Natural killer cell (primary cell): ENCODE data around the gene FBXO30. TPM values are rescaled to one million over a fixed set of nuclear protein-coding genes. Genes with fewer than 3 reads are reported as not detected.
A peak's percentile ranks its signal among the peaks of the same experiment; 100 is the strongest.

Experiments
- ATAC-seq, 3 donors: fragments of 150-1000 bp in 2 of 3; fragments of 200-7000 bp in 1 of 3; cut with Tn5 transposase; 1 replicate in 1 of 3; 2 replicates in 2 of 3; pipeline ENCODE4 v1.10.0; 2021; ENCODE audit warnings: mild to moderate bottlenecking in 2 of 3, moderate library complexity in 2 of 3
- DNase-seq, 2 donors: peaks; one replicate each; pipeline versions ENCODE4 v3.0.0 to v3.0.0-alpha.2; 2013 to 2021; ENCODE audit warnings: mixed read lengths in 1 of 2
- H3K27ac ChIP-seq: one replicate; pipeline ENCODE4 v1.5.1; 2013; ENCODE audit warnings: mild to moderate bottlenecking, low read length
- H3K27me3 ChIP-seq: one replicate; pipeline ENCODE4 v1.6.1; 2013; ENCODE audit warnings: low read length; ENCODE audit not compliant: control insufficient read depth, insufficient read depth
- H3K36me3 ChIP-seq: one replicate; pipeline ENCODE4 v1.6.1; 2013; ENCODE audit warnings: low read length; ENCODE audit not compliant: control insufficient read depth, insufficient read depth
- H3K4me1 ChIP-seq: one replicate; pipeline ENCODE4 v1.6.1; 2013; ENCODE audit warnings: low read length; ENCODE audit not compliant: control insufficient read depth, insufficient read depth
- H3K4me3 ChIP-seq: one replicate; pipeline ENCODE4 v1.5.1; 2013; ENCODE audit warnings: low read length
- H3K9me3 ChIP-seq: one replicate; pipeline ENCODE4 v1.6.1; 2013; ENCODE audit warnings: low read length; ENCODE audit not compliant: control insufficient read depth, insufficient read depth
- H3K27ac Mint-ChIP-seq, 2 donors: one replicate each; pipeline ENCODE4 v1.8.0; 2022; ENCODE audit warnings: mild to moderate bottlenecking in 2 of 2, mixed read lengths in 2 of 2, moderate library complexity in 1 of 2
- H3K27me3 Mint-ChIP-seq, 2 donors: one replicate each; pipeline ENCODE4 v1.8.0; 2022; ENCODE audit warnings: low read depth in 2 of 2, mixed read lengths in 2 of 2
- H3K36me3 Mint-ChIP-seq: one replicate; pipeline ENCODE4 v1.8.0; 2022; ENCODE audit warnings: mixed read lengths
- H3K4me1 Mint-ChIP-seq, 2 donors: one replicate each; pipeline ENCODE4 v1.8.0; 2022; ENCODE audit warnings: mixed read lengths in 2 of 2
- H3K4me3 Mint-ChIP-seq: one replicate; pipeline ENCODE4 v1.8.0; 2022; ENCODE audit warnings: mild to moderate bottlenecking, moderate library complexity, mixed read lengths
- H3K9me3 Mint-ChIP-seq, 2 donors: one replicate each; pipeline ENCODE4 v1.8.0; 2022; ENCODE audit warnings: mixed read lengths in 2 of 2
- CTCF ChIP-seq: fragments of 200-600 bp; IDR thresholded peaks from one replicate; pipeline ENCODE4 v1.8.0; 2022; ENCODE audit warnings: antibody characterized with exemption
- WGBS: methylation state at CpG from one replicate; pipeline ENCODE4 v1.1.7; 2013; ENCODE audit warnings: missing lambda C conversion rate; ENCODE audit not compliant: insufficient coverage; 5-methylcytosine and 5-hydroxymethylcytosine counted together
- intact Hi-C: fragments of 100-400 bp; cut with micrococcal nuclease; formaldehyde crosslinking; loops from one replicate; pipeline ENCODE4 v1.14.2; 2022
- total RNA-seq, 4 donors: library from RNA; stranded (reverse); fragments of 120-200 nt in 1 of 4; gene quantifications; one replicate each; pipeline versions ENCODE4 v1.2.3 to v1.2.4, GENCODE V29; 2013 to 2022

Gene FBXO30
- total RNA-seq, 3 donors from 2014 or later (not counting 1 experiment from before 2014, with no cell fraction given): 3.4 to 6.4 (median 5.9) TPM

- H3K27ac Mint-ChIP-seq: no peak overlapping the region
- no peaks in the 10 kb centered on the region for H3K36me3 Mint-ChIP-seq
- no peaks in the 10 kb centered on the region for H3K4me1 Mint-ChIP-seq
- peaks cover 2 to 3% of the 10 kb centered on the region in 2 donors for H3K9me3 Mint-ChIP-seq
- Histone ChIP-seq H3K27me3 (no peaks in the 10 kb centered on the region), H3K36me3 (no peaks in the 10 kb centered on the region), H3K9me3 (no peaks in the 10 kb centered on the region), H3K4me1 (no peaks in the 10 kb centered on the region), H3K27ac (no peak overlapping the region), H3K4me3 (no peak overlapping the region)
- H3K4me3 Mint-ChIP-seq: no peak overlapping the region
- intact Hi-C loops: no loop called here
- peaks cover 6 to 9% of the 10 kb centered on the region in 2 donors for H3K27me3 Mint-ChIP-seq
- WGBS: no CpG with 5 or more reads among the region's 1 CpG
- DNase-seq: no peak
- TF ChIP-seq CTCF: no peak
- ATAC-seq: no peak
These were observed 41.7 kb downstream of the FBXO30 start for GRCh38 chr6:145772846-145773245.

- Mint-ChIP-seq H3K36me3 (no peaks in the 10 kb centered on the region), H3K4me1 (no peaks in the 10 kb centered on the region), H3K9me3 (no peaks in the 10 kb centered on the region), H3K27me3 (no peaks in the 10 kb centered on the region), H3K4me3 (no peak overlapping the region), H3K27ac (no peak overlapping the region)
- H3K36me3 ChIP-seq: no peaks in the 10 kb centered on the region
- no peak overlapping the region for H3K4me3 ChIP-seq
- TF ChIP-seq CTCF: no peak
- ATAC-seq (no peak), DNase-seq (no peak)
- intact Hi-C loops: no loop called here
- H3K27ac ChIP-seq: no peak overlapping the region
- H3K27me3 ChIP-seq: no peaks in the 10 kb centered on the region
- no peaks in the 10 kb centered on the region for H3K4me1 ChIP-seq
- no peaks in the 10 kb centered on the region for H3K9me3 ChIP-seq
These were observed 49.1 kb downstream of the FBXO30 start for GRCh38 chr6:145765449-145765848.

- TF ChIP-seq CTCF: no peak
- no peak for ATAC-seq
- intact Hi-C loops: no loop called here
These were observed 50.9 kb downstream of the FBXO30 start for GRCh38 chr6:145763742-145764141.

GRCh38 chr6:145761584-145761983, 53.0 kb downstream of the FBXO30 start:
- ATAC-seq (no peak), DNase-seq (peak in 1 of 2 donors; percentile 15)
- Mint-ChIP-seq H3K9me3 (no peaks in the 10 kb centered on the region), H3K4me1 (no peaks in the 10 kb centered on the region), H3K36me3 (no peaks in the 10 kb centered on the region), H3K4me3 (no peak overlapping the region), H3K27me3 (no peaks in the 10 kb centered on the region), H3K27ac (no peak overlapping the region)
- no peak for TF ChIP-seq CTCF
- Histone ChIP-seq H3K36me3 (no peaks in the 10 kb centered on the region), H3K4me3 (no peak overlapping the region), H3K27ac (no peak overlapping the region), H3K27me3 (no peaks in the 10 kb centered on the region), H3K9me3 (no peaks in the 10 kb centered on the region), H3K4me1 (no peaks in the 10 kb centered on the region)
- intact Hi-C loops: no loop called here

More at GRCh38 chr6:145763742-145764141, 50.9 kb downstream of the FBXO30 start:
- Mint-ChIP-seq H3K27ac (no peak overlapping the region), H3K4me1 (no peaks in the 10 kb centered on the region), H3K36me3 (no peaks in the 10 kb centered on the region), H3K9me3 (no peaks in the 10 kb centered on the region), H3K27me3 (no peaks in the 10 kb centered on the region), H3K4me3 (no peak overlapping the region)
- Histone ChIP-seq H3K4me1 (no peaks in the 10 kb centered on the region), H3K9me3 (no peaks in the 10 kb centered on the region), H3K36me3 (no peaks in the 10 kb centered on the region), H3K27me3 (no peaks in the 10 kb centered on the region), H3K27ac (no peak overlapping the region), H3K4me3 (no peak overlapping the region)
- no peak for DNase-seq
